Activated naive CD8-positive, alpha-beta T cell treated with anti-CD3 and anti-CD28 coated beads, Interleukin-2, amount 10 ng/mL, durations not matched to agents 7 days and 5 days (primary cell): Measurements from ENCODE around the gene MIEN1. TPM values are rescaled to one million over a fixed set of nuclear protein-coding genes. Genes with fewer than 3 reads are reported as not detected.
"Not testable (repeated sequence)": the region's sequence is repeated elsewhere in the genome, so short reads cannot be mapped to it uniquely, and the experiment has no call there.

Source experiments
- ATAC-seq: fragments of 150-1000 bp; cut with Tn5 transposase; one replicate; pipeline ENCODE4 v1.10.0; 2021; ENCODE audit warnings: low read depth, moderate library complexity
- POLR2A ChIA-PET: fragments of 350-600 bp; sonication (Branson Sonifier 250); formaldehyde crosslinking; loops from one replicate; lab custom pipeline; 2021; ENCODE audit warnings: antibody characterized with exemption; lab: Charles Lee
- DNase-seq: peaks from one replicate; pipeline ENCODE4 v3.0.0; 2021
- H3K27ac Mint-ChIP-seq: one replicate; pipeline ENCODE4 v1.8.0; 2022; ENCODE audit warnings: mild to moderate bottlenecking, mixed read lengths
- H3K27me3 Mint-ChIP-seq: one replicate; pipeline ENCODE4 v1.8.0; 2022; ENCODE audit warnings: mild to moderate bottlenecking, moderate library complexity, mixed read lengths
- H3K36me3 Mint-ChIP-seq: one replicate; pipeline ENCODE4 v1.8.0; 2021; ENCODE audit warnings: mild to moderate bottlenecking, mixed read lengths
- H3K4me1 Mint-ChIP-seq: one replicate; pipeline ENCODE4 v1.8.0; 2021; ENCODE audit warnings: mixed read lengths
- H3K4me3 Mint-ChIP-seq: one replicate; pipeline ENCODE4 v1.8.0; 2022; ENCODE audit warnings: mild to moderate bottlenecking, moderate library complexity, mixed read lengths
- H3K9me3 Mint-ChIP-seq: one replicate; pipeline ENCODE4 v1.8.0; 2021; ENCODE audit warnings: mixed read lengths
- total RNA-seq, 2 experiments: library from RNA; stranded (reverse); gene quantifications; one replicate each; pipeline ENCODE4 v1.2.3, GENCODE V29; 2021

MIEN1 gene
- total RNA-seq, 2 experiments from 2014 or later, result 38.1 to 38.6 TPM

GRCh38 chr17:39753514-39754160 lies 23.3 kb upstream of the MIEN1 start:
- Mint-ChIP-seq H3K4me3 (peak overlapping the region; percentile 88), H3K27ac (peak overlapping the region; percentile 93)

GRCh38 chr17:39752241-39752881 lies 22.0 kb upstream of the MIEN1 start:
- H3K27ac Mint-ChIP-seq, result peak overlapping the region; percentile 83
- no peaks in the 10 kb centered on the region for H3K27me3 Mint-ChIP-seq
- H3K9me3 Mint-ChIP-seq, result no peaks in the 10 kb centered on the region
- POLR2A ChIA-PET, result interaction anchor here (0.6 to 1.8 kb wide), 5 partner anchors 18 to 228 kb away, joined by 3 to 5 read pairs (median 3); partner anchors contain the start of gene PSMD3
- ATAC-seq (no peak), DNase-seq (peak; percentile 8)
- H3K4me1 Mint-ChIP-seq, result peaks cover 30% of the 10 kb centered on the region
- peaks cover 2% of the 10 kb centered on the region for H3K36me3 Mint-ChIP-seq
- H3K4me3 Mint-ChIP-seq, result peak overlapping the region; percentile 76

More at GRCh38 chr17:39753514-39754160, 23.3 kb upstream of the MIEN1 start:
- ATAC-seq (peak; percentile 19), DNase-seq (no peak)
- Mint-ChIP-seq H3K27me3 (no peaks in the 10 kb centered on the region), H3K4me1 (peaks cover 43% of the 10 kb centered on the region), H3K9me3 (no peaks in the 10 kb centered on the region), H3K36me3 (peaks cover 5% of the 10 kb centered on the region)
- POLR2A ChIA-PET, result interaction anchor here (1.1 to 1.8 kb wide), 4 partner anchors 40 to 227 kb away, joined by 3 to 5 read pairs (median 3); partner anchors contain the start of gene PSMD3

GRCh38 chr17:39751637-39752036 lies 21.3 kb upstream of the MIEN1 start:
- POLR2A ChIA-PET, result interaction anchor here (0.6 kb wide), 1 partner anchor 17 kb away, joined by 3 read pairs; no protein-coding TSS in a partner anchor
- DNase-seq (peak; percentile 23), ATAC-seq (no peak)
- peaks cover 2% of the 10 kb centered on the region for H3K36me3 Mint-ChIP-seq
- H3K27ac Mint-ChIP-seq, result no peak overlapping the region
- H3K9me3 Mint-ChIP-seq, result no peaks in the 10 kb centered on the region
- H3K27me3 Mint-ChIP-seq, result no peaks in the 10 kb centered on the region
- no peak overlapping the region for H3K4me3 Mint-ChIP-seq
- H3K4me1 Mint-ChIP-seq, result peaks cover 25% of the 10 kb centered on the region

- H3K4me3 Mint-ChIP-seq, result no peak overlapping the region
- no peaks in the 10 kb centered on the region for H3K27me3 Mint-ChIP-seq
- ATAC-seq (no peak), DNase-seq (no peak)
- no peak overlapping the region for H3K27ac Mint-ChIP-seq
- POLR2A ChIA-PET, result no interaction called here
- peaks cover 22% of the 10 kb centered on the region for H3K4me1 Mint-ChIP-seq
- H3K36me3 Mint-ChIP-seq, result peaks cover 2% of the 10 kb centered on the region
- H3K9me3 Mint-ChIP-seq, result no peaks in the 10 kb centered on the region
Measured at GRCh38 chr17:39751016-39751543, 20.7 kb upstream of the MIEN1 start.

GRCh38 chr17:39750131-39751015 lies 20.0 kb upstream of the MIEN1 start:
- H3K4me1 Mint-ChIP-seq, result peaks cover 16% of the 10 kb centered on the region
- no peaks in the 10 kb centered on the region for H3K27me3 Mint-ChIP-seq
- POLR2A ChIA-PET, result no interaction called here
- no peaks in the 10 kb centered on the region for H3K9me3 Mint-ChIP-seq
- ATAC-seq (no peak), DNase-seq (peak; percentile 29)
- H3K4me3 Mint-ChIP-seq, result no peak overlapping the region
- H3K27ac Mint-ChIP-seq, result no peak overlapping the region
- peaks cover 2% of the 10 kb centered on the region for H3K36me3 Mint-ChIP-seq

GRCh38 chr17:39748444-39749034 lies 18.2 kb upstream of the MIEN1 start:
- DNase-seq, H3K27me3 Mint-ChIP-seq, H3K36me3 Mint-ChIP-seq, POLR2A ChIA-PET, H3K27ac Mint-ChIP-seq, H3K9me3 Mint-ChIP-seq, H3K4me3 Mint-ChIP-seq, ATAC-seq: not testable (repeated sequence)
- H3K4me1 Mint-ChIP-seq, result peaks cover 12% of the 10 kb centered on the region

- DNase-seq, result no peak
Measured at GRCh38 chr17:39747745-39748144, 17.4 kb upstream of the MIEN1 start.

GRCh38 chr17:39746145-39746461 lies 15.8 kb upstream of the MIEN1 start:
- DNase-seq (no peak), ATAC-seq (no peak)
- POLR2A ChIA-PET, result no interaction called here
- Mint-ChIP-seq H3K36me3 (no peaks in the 10 kb centered on the region), H3K27ac (no peak overlapping the region), H3K9me3 (no peaks in the 10 kb centered on the region), H3K4me3 (no peak overlapping the region), H3K4me1 (peaks cover 2% of the 10 kb centered on the region), H3K27me3 (no peaks in the 10 kb centered on the region)

More at GRCh38 chr17:39747745-39748144, 17.4 kb upstream of the MIEN1 start:
- peaks cover 5% of the 10 kb centered on the region for H3K4me1 Mint-ChIP-seq
- no peaks in the 10 kb centered on the region for H3K9me3 Mint-ChIP-seq
- H3K36me3 Mint-ChIP-seq, result no peaks in the 10 kb centered on the region
- POLR2A ChIA-PET, result no interaction called here
- H3K27me3 Mint-ChIP-seq, result no peaks in the 10 kb centered on the region
- no peak for ATAC-seq
- no peak overlapping the region for H3K4me3 Mint-ChIP-seq
- no peak overlapping the region for H3K27ac Mint-ChIP-seq

- Mint-ChIP-seq H3K27ac (no peak overlapping the region), H3K27me3 (no peaks in the 10 kb centered on the region), H3K4me1 (peaks cover 5% of the 10 kb centered on the region), H3K36me3 (no peaks in the 10 kb centered on the region), H3K4me3 (no peak overlapping the region), H3K9me3 (no peaks in the 10 kb centered on the region)
- POLR2A ChIA-PET, result no interaction called here
- ATAC-seq (no peak), DNase-seq (no peak)
Measured at GRCh38 chr17:39745335-39746144, 15.2 kb upstream of the MIEN1 start.

- H3K9me3 Mint-ChIP-seq, result no peaks in the 10 kb centered on the region
- H3K4me1 Mint-ChIP-seq, result peaks cover 11% of the 10 kb centered on the region
- ATAC-seq (no peak), DNase-seq (no peak)
- no peak overlapping the region for H3K27ac Mint-ChIP-seq
- no peaks in the 10 kb centered on the region for H3K27me3 Mint-ChIP-seq
- POLR2A ChIA-PET, result no interaction called here
- no peak overlapping the region for H3K4me3 Mint-ChIP-seq
- no peaks in the 10 kb centered on the region for H3K36me3 Mint-ChIP-seq
Measured at GRCh38 chr17:39744836-39745215, 14.5 kb upstream of the MIEN1 start.

- Mint-ChIP-seq H3K4me1 (peaks cover 11% of the 10 kb centered on the region), H3K27me3 (no peaks in the 10 kb centered on the region), H3K9me3 (no peaks in the 10 kb centered on the region), H3K4me3 (no peak overlapping the region), H3K36me3 (no peaks in the 10 kb centered on the region), H3K27ac (no peak overlapping the region)
- POLR2A ChIA-PET, result interaction anchor here (0.6 kb wide), 1 partner anchor 113 kb away, joined by 4 read pairs; no protein-coding TSS in a partner anchor
- ATAC-seq (no peak), DNase-seq (no peak)
Measured at GRCh38 chr17:39744075-39744835, 13.9 kb upstream of the MIEN1 start.
